ENCODE data around the gene PCK2. TPM values are rescaled to one million over a fixed set of nuclear protein-coding genes. Genes with fewer than 3 reads are reported as not detected.
A peak's percentile ranks its signal among the peaks of the same experiment; 100 is the strongest.

PCK2 gene
- total and polyA plus RNA-seq, 2 of the 13 experiments (the other 11 are each of a cell fraction or from before 2014, with no cell fraction given) = 129 to 272 TPM

GRCh38 chr14:24093901-24094840 is at the start of gene PCK2 (continued):
- TF ChIP-seq DDIT3 (CRISPR knock-in tag; IDR thresholded peaks at IDR 0.05) (no peak), JDP2 (CRISPR knock-in tag; IDR thresholded peaks at IDR 0.05; ENCODE audit: borderline replicate concordance) (no peak), HMG20B (CRISPR knock-in tag; conservative IDR thresholded peaks at IDR 0.05) (peak; percentile 53; the same call in 1 of the 2 replicates), TBX3 (IDR thresholded peaks at IDR 0.05; ENCODE audit: borderline replicate concordance) (peak; percentile 41; the same call in 1 of the 2 replicates), TEAD3 (CRISPR knock-in tag; optimal IDR thresholded peaks at IDR 0.05; ENCODE audit: borderline replicate concordance) (peak; percentile 82), NFYB (CRISPR knock-in tag; IDR thresholded peaks at IDR 0.05) (peak; percentile 72), NFKB2 (CRISPR knock-in tag; IDR thresholded peaks at IDR 0.05; ENCODE audit: borderline replicate concordance) (peak; percentile 98), IKZF1 (IDR thresholded peaks at IDR 0.05) (no peak), CEBPB (IDR thresholded peaks at IDR 0.05; ENCODE audit: borderline replicate concordance, low read depth, low read length) (peak; percentile 92), MAZ (IDR thresholded peaks at IDR 0.05; ENCODE audit: borderline replicate concordance, low read depth, low read length) (peak; percentile 94), MAZ (CRISPR knock-in tag; IDR thresholded peaks at IDR 0.05; ENCODE audit: low read depth) (peak; percentile 100), ZNF546 (CRISPR knock-in tag; conservative IDR thresholded peaks at IDR 0.05) (peak; percentile 99), ZNF451 (CRISPR knock-in tag; IDR thresholded peaks at IDR 0.05) (peak; percentile 87), ZNF670 (CRISPR knock-in tag; IDR thresholded peaks at IDR 0.05; ENCODE audit: borderline replicate concordance) (no peak), ZFX (CRISPR knock-in tag; IDR thresholded peaks at IDR 0.05; ENCODE audit: low read depth) (peak; percentile 77), ZNF296 (CRISPR knock-in tag; conservative IDR thresholded peaks at IDR 0.05) (no peak), ZSCAN12 (CRISPR knock-in tag; IDR thresholded peaks at IDR 0.05) (peak; percentile 93), TBL1XR1 (IDR thresholded peaks at IDR 0.05; ENCODE audit: borderline replicate concordance, low read length, partially characterized antibody) (no peak), LRRFIP1 (CRISPR knock-in tag; conservative IDR thresholded peaks at IDR 0.05) (no peak), ZBTB10 (CRISPR knock-in tag; IDR thresholded peaks at IDR 0.05; ENCODE audit: borderline replicate concordance) (peak; percentile 90)
- TF ChIP-seq, protein P1, sequence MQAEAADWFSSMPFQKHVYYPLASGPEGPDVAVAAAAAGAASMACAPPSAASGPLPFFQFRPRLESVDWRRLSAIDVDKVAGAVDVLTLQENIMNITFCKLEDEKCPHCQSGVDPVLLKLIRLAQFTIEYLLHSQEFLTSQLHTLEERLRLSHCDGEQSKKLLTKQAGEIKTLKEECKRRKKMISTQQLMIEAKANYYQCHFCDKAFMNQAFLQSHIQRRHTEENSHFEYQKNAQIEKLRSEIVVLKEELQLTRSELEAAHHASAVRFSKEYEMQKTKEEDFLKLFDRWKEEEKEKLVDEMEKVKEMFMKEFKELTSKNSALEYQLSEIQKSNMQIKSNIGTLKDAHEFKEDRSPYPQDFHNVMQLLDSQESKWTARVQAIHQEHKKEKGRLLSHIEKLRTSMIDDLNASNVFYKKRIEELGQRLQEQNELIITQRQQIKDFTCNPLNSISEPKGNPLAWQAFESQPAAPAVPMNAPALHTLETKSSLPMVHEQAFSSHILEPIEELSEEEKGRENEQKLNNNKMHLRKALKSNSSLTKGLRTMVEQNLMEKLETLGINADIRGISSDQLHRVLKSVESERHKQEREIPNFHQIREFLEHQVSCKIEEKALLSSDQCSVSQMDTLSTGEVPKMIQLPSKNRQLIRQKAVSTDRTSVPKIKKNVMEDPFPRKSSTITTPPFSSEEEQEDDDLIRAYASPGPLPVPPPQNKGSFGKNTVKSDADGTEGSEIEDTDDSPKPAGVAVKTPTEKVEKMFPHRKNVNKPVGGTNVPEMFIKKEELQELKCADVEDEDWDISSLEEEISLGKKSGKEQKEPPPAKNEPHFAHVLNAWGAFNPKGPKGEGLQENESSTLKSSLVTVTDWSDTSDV (CRISPR knock-in tag; IDR thresholded peaks at IDR 0.05) = no peak
